ENCODE results near the gene RYR3. TPM values are rescaled to one million over a fixed set of nuclear protein-coding genes. Genes with fewer than 3 reads are reported as not detected.

Gene RYR3
- total RNA-seq, 1 experiment from 2014 or later: not detected

DNA sequence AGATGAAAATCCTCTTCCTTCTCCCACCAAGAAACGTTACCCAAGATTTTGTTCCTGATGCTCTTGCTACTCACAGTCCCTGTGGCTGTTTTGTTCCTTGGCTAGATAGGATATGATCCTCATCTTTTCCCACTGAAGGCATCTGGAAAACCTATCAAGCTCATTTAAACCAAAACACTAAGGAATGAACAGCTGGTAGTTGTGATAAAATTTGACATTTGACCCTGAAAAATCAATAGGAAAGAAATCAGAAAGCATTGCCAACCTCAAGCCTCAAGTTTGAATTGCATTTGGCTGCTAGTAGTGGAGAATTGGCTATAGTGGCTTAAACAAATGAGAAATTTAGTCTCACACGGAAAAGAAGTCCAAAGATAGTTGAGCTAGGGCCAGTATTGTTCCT is 486.9 kb downstream of the RYR3 start:
- ChIA-PET POLR2A (ENCODE audit: low non-redundant PET) (no interaction called here), CTCF (no interaction called here)
- no TSS peak for BruUV-seq (replicated peaks)
- no peaks in the 10 kb centered on the region for H3K36me3 ChIP-seq (ENCODE audit: insufficient read depth, low read length, poor library complexity, severe bottlenecking)
- TF ChIP-seq, protein P1, sequence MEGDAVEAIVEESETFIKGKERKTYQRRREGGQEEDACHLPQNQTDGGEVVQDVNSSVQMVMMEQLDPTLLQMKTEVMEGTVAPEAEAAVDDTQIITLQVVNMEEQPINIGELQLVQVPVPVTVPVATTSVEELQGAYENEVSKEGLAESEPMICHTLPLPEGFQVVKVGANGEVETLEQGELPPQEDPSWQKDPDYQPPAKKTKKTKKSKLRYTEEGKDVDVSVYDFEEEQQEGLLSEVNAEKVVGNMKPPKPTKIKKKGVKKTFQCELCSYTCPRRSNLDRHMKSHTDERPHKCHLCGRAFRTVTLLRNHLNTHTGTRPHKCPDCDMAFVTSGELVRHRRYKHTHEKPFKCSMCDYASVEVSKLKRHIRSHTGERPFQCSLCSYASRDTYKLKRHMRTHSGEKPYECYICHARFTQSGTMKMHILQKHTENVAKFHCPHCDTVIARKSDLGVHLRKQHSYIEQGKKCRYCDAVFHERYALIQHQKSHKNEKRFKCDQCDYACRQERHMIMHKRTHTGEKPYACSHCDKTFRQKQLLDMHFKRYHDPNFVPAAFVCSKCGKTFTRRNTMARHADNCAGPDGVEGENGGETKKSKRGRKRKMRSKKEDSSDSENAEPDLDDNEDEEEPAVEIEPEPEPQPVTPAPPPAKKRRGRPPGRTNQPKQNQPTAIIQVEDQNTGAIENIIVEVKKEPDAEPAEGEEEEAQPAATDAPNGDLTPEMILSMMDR (conservative IDR thresholded peaks at IDR 0.05; ENCODE audit: low read depth, low read length): no peak
- no peak for TF ChIP-seq EZH2 (IDR thresholded peaks at IDR 0.05; ENCODE audit: borderline replicate concordance, low read depth, low read length, poor library complexity, severe bottlenecking)
- no peak overlapping the region for H3K4me3 ChIP-seq (ENCODE audit: low read depth, low read length, poor library complexity, severe bottlenecking)
- peaks cover 10% of the 10 kb centered on the region for H3K27me3 ChIP-seq (replicated peaks; ENCODE audit: insufficient read depth, low read depth, low read length, poor library complexity)
- no peak overlapping the region for H3K27ac ChIP-seq (ENCODE audit: low read depth, low read length, poor library complexity, severe bottlenecking)
- H3K4me1 ChIP-seq (ENCODE audit: insufficient read depth, low read length, poor library complexity, severe bottlenecking): no peaks in the 10 kb centered on the region
- intact Hi-C loops (cut with micrococcal nuclease; ENCODE audit: unreplicated experiment): no loop called here
- H3K9me3 ChIP-seq (ENCODE audit: low read depth, low read length, poor library complexity, severe bottlenecking): no peaks in the 10 kb centered on the region
- no peak for DNase-seq (ENCODE audit: low spot score)

- intact Hi-C loops (cut with micrococcal nuclease; ENCODE audit: unreplicated experiment): no loop called here
- Histone ChIP-seq H3K4me3 (ENCODE audit: low read depth, low read length, poor library complexity, severe bottlenecking) (no peak overlapping the region), H3K27ac (ENCODE audit: low read depth, low read length, poor library complexity, severe bottlenecking) (no peak overlapping the region), H3K4me1 (ENCODE audit: insufficient read depth, low read length, poor library complexity, severe bottlenecking) (no peaks in the 10 kb centered on the region), H3K36me3 (ENCODE audit: insufficient read depth, low read length, poor library complexity, severe bottlenecking) (no peaks in the 10 kb centered on the region), H3K9me3 (ENCODE audit: low read depth, low read length, poor library complexity, severe bottlenecking) (no peaks in the 10 kb centered on the region), H3K27me3 (replicated peaks; ENCODE audit: insufficient read depth, low read depth, low read length, poor library complexity) (peaks cover 10% of the 10 kb centered on the region)
- ChIA-PET POLR2A (ENCODE audit: low non-redundant PET) (interaction anchor here (0.6 kb wide), 1 partner anchor 29 kb away, joined by 3 read pairs; no protein-coding TSS in a partner anchor), CTCF (no interaction called here)
- no TSS peak for BruUV-seq (replicated peaks)
- no peak for DNase-seq (ENCODE audit: low spot score)
- TF ChIP-seq, protein P1 (conservative IDR thresholded peaks at IDR 0.05; ENCODE audit: low read depth, low read length): no peak
- no peak for TF ChIP-seq EZH2 (IDR thresholded peaks at IDR 0.05; ENCODE audit: borderline replicate concordance, low read depth, low read length, poor library complexity, severe bottlenecking)
Measured at GRCh38 chr15:33801954-33802353, 491.2 kb downstream of the RYR3 start.

DNA sequence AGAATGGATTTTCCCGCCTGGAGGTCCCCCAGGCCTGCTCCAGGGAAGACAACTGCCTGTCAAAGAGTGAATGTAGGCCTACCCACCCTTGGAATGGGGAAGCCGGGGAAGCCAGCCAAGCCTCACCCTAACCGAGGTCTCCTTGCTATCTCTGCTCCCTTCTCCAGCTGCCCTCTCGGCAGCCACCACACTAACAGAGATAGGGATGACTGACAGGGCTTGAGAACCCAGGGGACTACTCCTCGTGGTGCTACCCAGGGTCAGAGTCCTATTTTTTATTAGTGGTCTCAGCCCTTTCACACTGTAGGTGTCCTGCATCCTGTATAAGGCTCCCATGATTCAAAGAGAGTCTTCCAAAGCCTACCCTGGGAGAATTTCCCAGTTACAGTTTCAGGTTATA is 496.9 kb downstream of the RYR3 start:
- no peaks in the 10 kb centered on the region for H3K27me3 ChIP-seq (replicated peaks; ENCODE audit: insufficient read depth, low read depth, low read length, poor library complexity)
- no peak overlapping the region for H3K27ac ChIP-seq (ENCODE audit: low read depth, low read length, poor library complexity, severe bottlenecking)
- no peaks in the 10 kb centered on the region for H3K9me3 ChIP-seq (ENCODE audit: low read depth, low read length, poor library complexity, severe bottlenecking)
- H3K4me3 ChIP-seq (ENCODE audit: low read depth, low read length, poor library complexity, severe bottlenecking): no peak overlapping the region
- H3K36me3 ChIP-seq (ENCODE audit: insufficient read depth, low read length, poor library complexity, severe bottlenecking): no peaks in the 10 kb centered on the region
- no peak for DNase-seq (ENCODE audit: low spot score)
- intact Hi-C loops (cut with micrococcal nuclease; ENCODE audit: unreplicated experiment): no loop called here
- TF ChIP-seq, protein P1 (conservative IDR thresholded peaks at IDR 0.05; ENCODE audit: low read depth, low read length): no peak
- TF ChIP-seq EZH2 (IDR thresholded peaks at IDR 0.05; ENCODE audit: borderline replicate concordance, low read depth, low read length, poor library complexity, severe bottlenecking): no peak
- POLR2A ChIA-PET (ENCODE audit: low non-redundant PET): no interaction called here
- no TSS peak for BruUV-seq (replicated peaks)
- no peaks in the 10 kb centered on the region for H3K4me1 ChIP-seq (ENCODE audit: insufficient read depth, low read length, poor library complexity, severe bottlenecking)
- CTCF ChIA-PET: interaction anchor here (0.6 kb wide), 1 partner anchor 594 kb away, joined by 4 read pairs; no protein-coding TSS in a partner anchor

All from A673 (cell line).